SIG-M5 (cell line): ENCODE data around the gene TUBGCP3.

Source experiments
- DNase-seq: peaks from one replicate; lab custom pipeline; 2025; lab: John Stamatoyannopoulos, UW

The TUBGCP3 gene

GRCh38 chr13:112453874-112454647 lies 133.9 kb downstream of the TUBGCP3 start:
- no peak for DNase-seq

GRCh38 chr13:112453207-112453829 lies 134.6 kb downstream of the TUBGCP3 start:
- DNase-seq, result no peak

- DNase-seq, result no peak
Measured at GRCh38 chr13:112452380-112453206, 135.4 kb downstream of the TUBGCP3 start.

- DNase-seq, result no peak
Measured at GRCh38 chr13:112451512-112452379, 136.2 kb downstream of the TUBGCP3 start.

GRCh38 chr13:112450904-112451240 lies 137.1 kb downstream of the TUBGCP3 start:
- DNase-seq, result no peak

GRCh38 chr13:112450118-112450903 lies 137.6 kb downstream of the TUBGCP3 start:
- DNase-seq, result no peak

GRCh38 chr13:112449545-112449930 lies 138.4 kb downstream of the TUBGCP3 start:
- no peak for DNase-seq

- no peak for DNase-seq
Measured at GRCh38 chr13:112448621-112449544, 139.1 kb downstream of the TUBGCP3 start.

GRCh38 chr13:112447761-112448603 lies 140.0 kb downstream of the TUBGCP3 start:
- DNase-seq, result no peak

- no peak for DNase-seq
Measured at GRCh38 chr13:112447306-112447705, 140.6 kb downstream of the TUBGCP3 start.

GRCh38 chr13:112446867-112447266 lies 141.1 kb downstream of the TUBGCP3 start:
- no peak for DNase-seq

GRCh38 chr13:112446347-112446861 lies 141.5 kb downstream of the TUBGCP3 start:
- no peak for DNase-seq

GRCh38 chr13:112445411-112446271 lies 142.3 kb downstream of the TUBGCP3 start:
- DNase-seq, result no peak

- DNase-seq, result no peak
Measured at GRCh38 chr13:112444416-112445399, 143.2 kb downstream of the TUBGCP3 start.

GRCh38 chr13:112443995-112444311 lies 144.0 kb downstream of the TUBGCP3 start:
- DNase-seq, result no peak

GRCh38 chr13:112443191-112443994 lies 144.6 kb downstream of the TUBGCP3 start:
- DNase-seq, result no peak
